ENCODE measurements around the gene SLIT1. TPM values are rescaled to one million over a fixed set of nuclear protein-coding genes. Genes with fewer than 3 reads are reported as not detected.

The SLIT1 gene
- total and polyA plus RNA-seq, 2 of the 8 experiments (the other 6 are each of a cell fraction or from before 2014, with no cell fraction given) = 0.70 to 0.88 TPM

- Histone ChIP-seq H3K18ac (ENCODE audit: extremely low read depth, low read length) (no peak overlapping the region), H4K91ac (replicated peaks; ENCODE audit: insufficient read length, low read length) (no peak overlapping the region), H2AK5ac (ENCODE audit: low read depth, low read length) (no peak overlapping the region), H3K36me3 (ENCODE audit: control insufficient read depth in 2 of 4, insufficient read depth in 4 of 4, low read length in 3 of 4) (no peaks in the 10 kb centered on the region), H2BK120ac (replicated peaks; ENCODE audit: low read depth, low read length) (no peak overlapping the region), H4K8ac (ENCODE audit: extremely low read depth, insufficient read depth, low read length) (no peak overlapping the region), H3K4me1 (replicated peaks in 1 of 4; ENCODE audit: control insufficient read depth in 3 of 4, insufficient read depth in 4 of 4, low read length in 3 of 4) (peaks cover 0 to 5% (median 2%) of the 10 kb centered on the region in 4 experiments; a peak in 4 of 7 replicates), H3K23me2 (ENCODE audit: low read depth, low read length) (no peaks in the 10 kb centered on the region), H3K9me3 (ENCODE audit: insufficient read depth in 2 of 2, low read depth in 1 of 2, low read length in 1 of 2) (no peaks in the 10 kb centered on the region), H3K79me2 (ENCODE audit: control insufficient read depth in 1 of 2, insufficient read depth in 2 of 2, low read length in 2 of 2) (no peaks in the 10 kb centered on the region), H3K4me3 (ENCODE audit: extremely low read depth in 1 of 4, insufficient read depth in 2 of 4, low read depth in 3 of 4, low read length in 4 of 4) (no peak overlapping the region), H2BK20ac (ENCODE audit: low read length) (no peak overlapping the region), H3K79me1 (ENCODE audit: low read depth, low read length) (no peaks in the 10 kb centered on the region), H2AFZ (ENCODE audit: low read length) (no peak overlapping the region), H3K4ac (replicated peaks; ENCODE audit: insufficient read length, low read depth, low read length) (no peak overlapping the region), H3K23ac (ENCODE audit: insufficient read length) (no peak overlapping the region), H2BK12ac (ENCODE audit: low read depth, low read length) (no peak overlapping the region), H2BK15ac (ENCODE audit: low read length) (no peak overlapping the region), H4K5ac (ENCODE audit: insufficient read length, low read depth, low read length) (no peak overlapping the region), H3K4me2 (ENCODE audit: insufficient read depth in 1 of 2, low read depth in 2 of 2, low read length in 2 of 2) (no peak overlapping the region), H3K27me3 (replicated peaks in 1 of 4; ENCODE audit: control insufficient read depth in 3 of 4, extremely low read depth in 1 of 4, insufficient read depth in 3 of 4, low read length in 3 of 4) (no peaks in the 10 kb centered on the region), H3K56ac (replicated peaks; ENCODE audit: insufficient read length, low read depth, low read length) (no peak overlapping the region), H2BK5ac (ENCODE audit: low read depth, low read length) (no peak overlapping the region), H3K27ac (ENCODE audit: low read depth, low read length) (no peak overlapping the region), H3K9ac (replicated peaks in 1 of 4; ENCODE audit: extremely low read depth in 1 of 4, low read depth in 3 of 4, low read length in 3 of 4) (no peak overlapping the region), H3K14ac (ENCODE audit: insufficient read length) (no peak overlapping the region), H4K20me1 (replicated peaks in 1 of 2; ENCODE audit: control insufficient read depth in 1 of 2, insufficient read depth in 2 of 2, low read length in 2 of 2) (peaks cover 0 to 2% of the 10 kb centered on the region in 2 experiments)
- ChIA-PET POLR2A (ENCODE audit: partially characterized antibody) (interaction anchor here (1.5 kb wide), 1 partner anchor 9 kb away, joined by 4 read pairs; no protein-coding TSS in a partner anchor), CTCF (ENCODE audit: partially characterized antibody) (interaction anchor here (0.6 to 42.3 kb wide), 5 partner anchors 14 to 131 kb away, joined by 3 to 1348 read pairs (median 335); no protein-coding TSS in a partner anchor)
- DNase-seq (ENCODE audit: low read depth in 1 of 2, low spot score in 2 of 2) = no peak
- WGBS, 2 experiments (ENCODE audit: extremely low coverage in 1 of 2, insufficient coverage in 1 of 2, insufficient read length in 1 of 2, insufficient replicate concordance in 2 of 2, low coverage in 1 of 2, low lambda C conversion rate in 2 of 2, missing lambda C conversion rate in 1 of 2) = no CpG with 5 or more reads among the region's 1 CpG
- FAIRE-seq = no peak
- no peak for TF ChIP-seq POU5F1 (IDR thresholded peaks at IDR 0.05; ENCODE audit: low read depth, low read length)
- TF ChIP-seq USF2 (IDR thresholded peaks at IDR 0.05; ENCODE audit: low read length) = no peak
- no peak for TF ChIP-seq GTF2F1 (IDR thresholded peaks at IDR 0.05; ENCODE audit: borderline replicate concordance, low read depth, low read length)
- no peak for TF ChIP-seq KDM4A (IDR thresholded peaks at IDR 0.05; ENCODE audit: low read depth, low read length, severe bottlenecking)
- no peak for TF ChIP-seq SAP30 (IDR thresholded peaks at IDR 0.05; ENCODE audit: insufficient read depth, insufficient replicate concordance, low read length)
- TF ChIP-seq CTBP2 (IDR thresholded peaks at IDR 0.05; ENCODE audit: borderline replicate concordance, insufficient read depth, insufficient read length, low read length) = no peak
- no peak for TF ChIP-seq HDAC2 (IDR thresholded peaks at IDR 0.05; ENCODE audit: borderline replicate concordance in 1 of 2, low read depth in 2 of 2, low read length in 2 of 2)
- TF ChIP-seq ZNF274 (IDR thresholded peaks at IDR 0.05; ENCODE audit: borderline replicate concordance, extremely low read depth, low read length) = no peak
- no peak for TF ChIP-seq TAF1 (IDR thresholded peaks at IDR 0.05; ENCODE audit: low read depth, low read length)
- TF ChIP-seq RNF2 (IDR thresholded peaks at IDR 0.05; ENCODE audit: borderline replicate concordance, low read depth, low read length, missing control alignments, poor library complexity, severe bottlenecking) = no peak
- TF ChIP-seq TCF12 (IDR thresholded peaks at IDR 0.05; ENCODE audit: low read depth, low read length) = no peak
- TF ChIP-seq MAFK (IDR thresholded peaks at IDR 0.05; ENCODE audit: low read depth, low read length) = no peak
Measured at GRCh38 chr10:97086530-97086929, 99.2 kb downstream of the SLIT1 start.

Measured in H1 (cell line).